ENCODE measurements around the gene KCTD10.
"Not testable (repeated sequence)": the region's sequence is repeated elsewhere in the genome, so short reads cannot be mapped to it uniquely, and the experiment has no call there.

The KCTD10 gene

DNA sequence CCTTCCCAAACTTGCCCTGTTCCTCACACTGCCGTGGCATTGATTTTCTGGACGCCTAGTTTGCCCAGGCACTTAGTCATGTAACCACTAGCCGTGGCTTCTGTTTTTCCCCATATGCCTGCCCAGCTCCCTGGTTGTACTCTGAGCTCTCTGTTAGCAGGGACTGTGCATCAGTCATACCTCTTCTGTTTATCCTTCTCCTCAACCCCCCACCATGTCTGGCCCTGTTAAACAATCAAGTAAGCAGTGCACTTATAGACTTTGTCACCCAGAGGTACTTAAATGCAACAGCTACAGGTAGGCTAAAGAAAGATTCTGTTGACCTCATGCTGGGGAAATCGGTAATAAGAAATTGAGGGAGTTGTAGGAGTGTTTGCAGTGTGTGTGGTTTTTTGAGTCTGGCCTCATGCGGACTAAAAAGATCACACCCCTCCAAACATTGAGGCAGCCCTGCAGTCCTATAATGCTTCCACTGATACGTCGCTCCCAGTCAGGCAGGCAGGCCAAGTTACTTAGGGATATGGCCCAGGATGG lies 17.3 kb upstream of the KCTD10 start:
- no peak for DNase-seq

- DNase-seq: no peak
These were observed 16.8 kb upstream of the KCTD10 start for GRCh38 chr12:109493938-109494337.

- DNase-seq: no peak
These were observed 16.0 kb upstream of the KCTD10 start for GRCh38 chr12:109493090-109493489.

DNA sequence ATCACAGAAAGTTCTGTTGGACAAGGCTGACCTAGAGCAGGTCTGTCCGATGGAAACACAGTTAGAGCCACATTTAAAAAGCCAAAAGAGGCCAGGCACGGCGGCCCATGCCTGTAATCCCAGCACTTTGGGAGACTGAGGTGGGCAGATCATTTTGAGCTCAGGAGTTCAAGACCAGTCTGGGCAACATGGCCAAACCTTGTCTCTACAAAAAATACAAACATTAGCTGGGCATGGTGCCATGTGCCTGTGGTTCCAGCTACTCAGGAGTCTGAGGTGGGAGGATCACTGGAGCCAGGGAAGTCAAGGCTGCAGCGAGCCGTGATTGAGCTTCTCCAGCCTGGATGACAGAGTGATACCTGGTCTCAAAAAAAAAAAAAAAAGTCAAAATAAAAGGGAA lies 15.3 kb upstream of the KCTD10 start:
- DNase-seq: no peak

- DNase-seq: no peak
These were observed 14.6 kb upstream of the KCTD10 start for GRCh38 chr12:109491671-109492070.

GRCh38 chr12:109489955-109490565 lies 13.0 kb upstream of the KCTD10 start:
- no peak for DNase-seq

- DNase-seq: no peak
These were observed 12.2 kb upstream of the KCTD10 start for GRCh38 chr12:109489016-109489954.

- no peak for DNase-seq
These were observed 11.1 kb upstream of the KCTD10 start for GRCh38 chr12:109488051-109488665.

DNA sequence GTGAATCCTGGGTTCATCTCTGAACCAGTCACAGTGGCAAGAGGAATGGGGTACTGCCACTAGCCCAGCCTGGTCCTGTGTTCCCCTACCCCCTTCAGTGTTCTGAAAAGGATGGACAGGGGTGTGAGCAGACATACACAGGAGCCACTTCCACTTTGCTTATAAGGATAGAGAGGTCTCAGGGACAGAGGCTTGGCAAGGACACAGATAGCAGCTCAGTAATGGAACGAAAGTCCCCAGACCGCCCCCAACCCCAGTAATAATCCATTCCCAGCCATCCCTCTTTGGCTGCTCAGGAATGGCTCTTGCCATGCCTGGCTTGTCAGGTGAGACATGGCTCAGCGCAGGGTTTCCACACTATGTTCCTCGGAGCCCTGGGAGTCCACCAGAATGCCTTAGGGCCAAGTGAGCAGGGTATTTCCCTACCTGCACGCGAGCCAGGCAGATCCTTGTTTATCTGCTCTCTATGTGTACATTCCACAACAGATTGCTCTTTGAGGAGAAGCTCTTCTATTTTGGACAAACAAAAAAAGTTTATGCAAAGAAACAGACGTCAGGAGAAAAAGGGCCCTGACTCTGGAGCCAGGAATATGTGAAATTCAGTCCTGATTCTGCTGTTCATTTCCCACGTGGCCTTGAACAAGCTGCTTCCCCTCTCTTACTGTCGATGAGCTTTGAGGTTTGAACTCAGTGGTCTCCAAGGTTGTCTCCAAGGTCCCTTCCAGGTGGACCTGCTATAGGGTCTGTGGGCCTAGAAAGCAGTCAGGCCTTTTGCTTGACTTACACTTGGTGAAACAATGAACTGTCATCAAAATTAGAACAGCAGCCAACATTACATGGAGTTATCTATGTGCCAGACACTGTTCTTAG lies 10.3 kb upstream of the KCTD10 start:
- DNase-seq: no peak

DNA sequence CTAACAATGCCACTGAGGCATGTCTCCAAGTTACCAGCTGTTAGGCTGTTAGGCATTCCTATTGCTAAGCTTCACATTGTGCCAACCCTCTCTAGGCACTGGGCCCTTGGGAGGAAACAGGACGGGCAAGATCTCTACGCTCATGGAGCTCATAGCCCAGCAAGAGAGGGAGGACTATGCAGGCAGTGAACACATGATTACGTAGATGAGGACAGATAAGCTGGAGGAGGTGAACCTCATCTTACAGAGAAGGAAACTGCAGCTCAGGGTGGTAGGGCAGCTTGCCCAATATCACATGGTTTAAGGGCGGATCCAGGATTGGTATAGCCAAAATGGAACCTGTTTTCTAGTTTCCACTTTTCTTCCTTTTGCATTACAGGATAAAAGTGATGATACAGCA lies 8.1 kb upstream of the KCTD10 start:
- DNase-seq: no peak

- no peak for DNase-seq
These were observed 6.2 kb upstream of the KCTD10 start for GRCh38 chr12:109483346-109483745.

DNA sequence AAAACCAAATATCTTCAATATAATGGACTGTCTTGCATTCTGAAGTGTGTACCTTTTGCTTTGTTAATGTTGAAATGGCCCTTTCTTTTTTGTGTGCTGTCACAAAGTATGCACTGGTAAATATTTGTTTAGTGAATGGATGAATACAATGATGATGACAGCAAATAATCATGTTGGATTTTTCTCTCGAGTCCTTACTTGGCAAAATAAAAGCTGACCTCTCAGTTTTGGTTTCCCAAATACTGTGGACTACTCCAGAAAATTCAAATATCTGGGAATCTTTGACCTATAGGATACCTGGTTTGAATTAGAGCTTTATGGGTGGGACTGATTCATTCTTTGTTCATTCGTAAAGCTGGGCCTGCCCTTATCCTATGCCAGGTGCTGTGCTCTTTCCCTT lies 5.8 kb upstream of the KCTD10 start:
- DNase-seq: no peak

DNA sequence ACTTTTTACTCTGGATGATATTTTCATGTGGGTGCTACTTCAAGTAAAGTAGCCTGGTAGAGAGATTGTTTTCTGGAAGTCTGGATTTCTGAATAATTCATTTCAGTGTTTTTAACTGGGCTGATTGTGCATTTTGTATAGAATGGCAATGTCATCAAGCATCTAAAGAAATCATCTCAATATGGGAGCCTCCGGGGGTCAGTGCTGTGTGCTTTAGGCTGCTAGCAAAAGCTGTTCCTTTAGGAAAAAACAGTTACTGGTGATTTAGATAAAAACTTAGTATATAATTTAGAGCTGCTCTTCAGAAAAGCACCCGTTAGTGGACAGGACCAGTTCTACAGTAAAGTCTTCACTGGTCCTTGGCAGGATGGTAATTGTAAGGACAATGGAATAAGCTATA lies 5.4 kb upstream of the KCTD10 start:
- DNase-seq: no peak

DNA sequence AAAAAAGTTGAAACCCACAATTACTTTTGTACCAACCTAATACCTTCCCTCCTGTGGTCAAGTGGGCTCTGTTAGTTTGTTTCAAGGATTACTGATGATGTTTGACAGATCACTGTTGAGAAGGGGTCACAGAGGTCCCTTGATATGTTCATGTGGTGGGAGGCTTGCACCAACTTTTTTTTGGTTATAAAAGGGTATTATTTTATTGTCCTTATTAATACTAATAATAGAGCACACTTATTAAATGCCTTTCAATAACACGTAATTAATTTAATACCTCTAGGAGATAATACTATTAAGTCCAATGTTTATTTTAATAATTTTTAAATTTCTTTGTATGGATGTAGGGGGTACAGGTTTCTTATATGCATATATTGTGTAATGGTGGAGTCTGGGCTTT lies 4.8 kb upstream of the KCTD10 start:
- DNase-seq: no peak

DNA sequence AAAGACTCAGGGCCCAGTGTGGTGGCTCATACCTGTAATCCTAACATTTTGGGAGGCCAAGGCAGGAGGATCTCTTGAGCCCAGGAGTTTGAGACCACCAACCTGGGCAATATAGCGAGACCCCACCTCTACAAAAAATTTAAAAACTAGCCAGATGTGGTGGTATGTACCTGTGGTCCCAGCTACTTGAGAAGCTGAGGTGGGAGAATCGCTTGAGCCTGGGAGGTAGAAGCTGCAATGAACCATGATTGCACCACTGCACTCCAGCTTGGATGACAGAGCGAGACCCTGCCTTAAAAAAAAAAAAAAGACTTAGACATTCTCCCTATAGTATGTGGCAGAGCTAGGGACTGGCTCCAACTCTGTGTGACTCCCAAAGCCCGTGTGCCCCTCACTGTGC lies 3.3 kb upstream of the KCTD10 start:
- DNase-seq: no peak

DNA sequence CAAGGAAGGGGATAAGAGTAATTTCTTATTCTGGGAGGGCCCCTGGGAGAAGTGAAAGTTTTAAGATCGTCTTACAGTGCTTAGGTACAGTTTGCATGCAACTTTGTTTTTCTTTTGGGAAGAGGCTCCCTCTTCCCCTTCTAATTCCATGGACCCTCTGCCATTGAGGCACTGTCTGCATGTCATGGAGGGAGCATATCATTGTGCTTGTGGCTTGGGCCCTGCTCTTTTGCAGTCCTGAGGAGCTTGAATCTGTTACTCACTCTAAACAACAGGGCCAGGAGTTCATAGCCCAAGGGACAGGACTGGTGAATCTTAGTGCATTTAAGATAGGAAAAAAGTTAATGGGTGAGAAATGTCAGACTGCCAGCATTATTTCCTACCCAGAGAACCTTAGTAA lies 2.7 kb upstream of the KCTD10 start:
- no peak for DNase-seq

DNA sequence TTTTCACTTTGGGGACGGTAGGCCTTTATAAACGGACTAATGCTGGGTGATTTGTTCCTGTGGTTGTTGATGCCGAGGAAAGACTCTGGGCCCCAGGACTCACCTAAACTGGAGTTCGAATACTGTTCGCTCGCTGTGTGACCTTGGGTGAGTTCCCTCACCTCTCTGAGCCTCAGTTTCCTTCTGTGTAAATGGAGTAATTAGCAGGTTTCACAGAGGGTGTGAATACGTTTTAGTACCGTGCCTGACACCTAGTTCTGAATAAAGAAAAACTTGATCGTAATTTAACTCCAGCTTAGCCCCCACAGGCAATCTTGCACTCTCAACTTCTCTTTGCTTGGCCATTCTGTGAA lies 839 bp upstream of the KCTD10 start:
- DNase-seq: no peak

DNA sequence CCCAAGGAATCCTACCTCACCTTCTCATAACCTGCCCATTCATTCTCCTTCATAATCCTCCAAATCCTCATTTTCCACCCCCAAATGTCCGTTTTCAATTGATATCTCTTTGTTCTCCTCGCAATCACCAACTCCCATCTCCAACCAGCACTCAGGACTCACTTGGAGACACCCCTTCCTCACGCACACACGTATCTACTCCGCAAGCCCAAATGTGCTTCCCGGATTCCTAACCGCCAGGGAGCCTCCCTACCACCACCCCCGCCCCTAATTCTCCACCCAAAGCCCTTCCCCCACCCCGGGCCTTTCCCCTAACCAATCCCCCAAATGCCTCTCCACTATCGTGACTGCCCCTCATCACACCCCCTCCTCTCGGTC lies 304 bp downstream of the KCTD10 start:
- DNase-seq: no peak

GRCh38 chr12:109475993-109476806 lies 900 bp downstream of the KCTD10 start:
- DNase-seq: no peak

DNA sequence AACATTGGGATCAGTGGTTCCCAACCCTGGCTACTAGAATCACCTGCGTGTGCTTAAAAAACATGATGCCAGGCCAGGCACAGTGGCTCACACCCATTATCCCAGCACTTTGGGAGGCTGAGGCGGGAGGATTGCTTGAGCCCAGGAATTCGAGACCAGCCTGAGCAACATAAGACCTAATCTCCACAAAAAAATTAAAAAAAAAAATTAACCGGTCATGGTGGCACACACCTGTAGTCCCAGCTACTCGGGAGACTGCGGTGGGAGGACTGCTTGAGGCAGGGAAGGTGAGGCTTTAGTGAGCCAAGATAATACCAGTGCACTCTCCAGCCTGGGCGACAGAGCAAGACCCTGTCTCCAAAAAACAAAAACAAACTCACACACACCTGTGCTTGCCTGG lies 2.0 kb downstream of the KCTD10 start:
- no peak for DNase-seq

DNA sequence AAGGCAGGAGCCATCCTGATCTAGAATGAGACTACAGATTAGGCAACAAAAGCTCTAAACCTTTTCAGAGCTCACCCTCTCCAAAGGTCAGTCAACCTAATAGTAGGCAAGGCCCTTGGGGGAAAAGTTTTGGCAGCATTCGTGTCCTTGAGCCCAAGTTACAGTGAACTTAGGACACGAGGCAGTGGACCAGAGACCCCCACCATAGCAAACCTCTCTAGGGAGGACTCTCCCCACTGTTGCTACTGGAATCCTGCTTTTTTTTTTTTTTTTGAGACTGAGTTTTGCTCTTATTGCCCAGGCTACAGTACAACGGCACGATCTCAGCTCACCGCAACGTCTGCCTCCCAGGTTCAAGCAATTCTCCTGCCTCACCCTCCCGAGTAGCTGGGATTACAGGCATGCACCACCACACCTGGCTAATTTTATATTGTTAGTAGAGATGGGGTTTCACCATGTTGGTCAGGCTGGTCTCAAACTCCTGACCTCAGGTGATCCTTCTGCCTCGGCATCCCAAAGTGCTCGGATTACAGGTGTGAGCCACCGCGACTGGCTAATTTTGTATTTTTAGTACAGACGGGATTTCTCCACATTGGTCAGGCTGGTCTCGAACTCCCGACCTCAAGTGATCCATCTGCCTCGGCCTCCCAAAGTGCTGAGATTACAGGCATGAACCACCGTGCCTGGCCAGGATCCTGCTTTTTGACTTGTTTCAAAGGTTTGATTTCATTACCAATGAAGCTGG lies 3.4 kb downstream of the KCTD10 start:
- not testable (repeated sequence) for DNase-seq
